OCI-LY7 (cell line): Measurements from ENCODE around the gene DEAF1. TPM values are rescaled to one million over a fixed set of nuclear protein-coding genes. Genes with fewer than 3 reads are reported as not detected.
"Not testable (repeated sequence)": the region's sequence is repeated elsewhere in the genome, so short reads cannot be mapped to it uniquely, and the experiment has no call there.

ENCODE experiments used
- BruUV-seq: library from RNA; stranded (reverse); fragments of 400-500 nt; replicated peaks from 2 replicates; lab custom pipeline; 2021; lab: Mats Ljungman, UMichigan
- CTCF ChIA-PET: fragments of 300-600 bp; sonication (Branson Sonifier 250); formaldehyde crosslinking; loops from one replicate; lab custom pipeline; 2022; ENCODE audit warnings: antibody characterized with exemption; ENCODE audit not compliant: unreplicated experiment; lab: Charles Lee
- POLR2A ChIA-PET: fragments of 300-600 bp; sonication (Branson Sonifier 250); formaldehyde crosslinking; loops from one replicate; lab custom pipeline; 2022; ENCODE audit warnings: antibody characterized with exemption; lab: Charles Lee
- DNase-seq: peaks from one replicate; pipeline ENCODE4 v3.0.0-alpha.2; 2015; ENCODE audit warnings: low spot score
- H2AFZ ChIP-seq: fragments of 200-600 bp; sonication (generic), shearing (Covaris generic); 2 replicates; pipeline ENCODE4 v1.6.1; 2014; ENCODE audit warnings: mild to moderate bottlenecking, antibody characterized with exemption, low read length, moderate library complexity
- H3K27ac ChIP-seq: fragments of 200-600 bp; sonication (generic); 2 replicates; pipeline ENCODE4 v1.5.1; 2014; ENCODE audit warnings: mixed run types, low read depth, mild to moderate bottlenecking, moderate library complexity, low read length, inconsistent platforms; ENCODE audit not compliant: poor library complexity, severe bottlenecking
- H3K36me3 ChIP-seq: fragments of 200-600 bp; sonication (generic); 2 replicates; pipeline ENCODE4 v1.6.1; 2014; ENCODE audit warnings: mild to moderate bottlenecking, antibody characterized with exemption, low read length, moderate library complexity, mixed read lengths; ENCODE audit not compliant: insufficient read depth
- H3K4me1 ChIP-seq: fragments of 200-600 bp; sonication (generic); 2 replicates; pipeline ENCODE4 v1.5.1; 2014; ENCODE audit warnings: mild to moderate bottlenecking, low read length; ENCODE audit not compliant: insufficient read depth, poor library complexity, severe bottlenecking
- H3K4me2 ChIP-seq: fragments of 200-600 bp; sonication (generic); 2 replicates; pipeline ENCODE4 v1.6.1; 2014; ENCODE audit warnings: mild to moderate bottlenecking, low read length
- H3K4me3 ChIP-seq: fragments of 200-600 bp; sonication (generic); 2 replicates; pipeline ENCODE4 v1.5.1; 2014; ENCODE audit warnings: mild to moderate bottlenecking, low read depth, low read length; ENCODE audit not compliant: poor library complexity, severe bottlenecking
- H3K79me2 ChIP-seq: fragments of 200-600 bp; sonication (generic); 2 replicates; pipeline ENCODE4 v1.6.1; 2016; ENCODE audit warnings: low read depth, mild to moderate bottlenecking, low read length, moderate library complexity, mixed read lengths; ENCODE audit not compliant: insufficient read depth
- H3K9me2 ChIP-seq: fragments of 200-600 bp; sonication (generic); 2 replicates; pipeline ENCODE4 v1.6.1; 2016; ENCODE audit warnings: mild to moderate bottlenecking, low read length, mixed read lengths; ENCODE audit not compliant: insufficient read depth
- H3K9me3 ChIP-seq: fragments of 200-600 bp; sonication (generic); 2 replicates; pipeline ENCODE4 v1.6.1; 2014; ENCODE audit warnings: mild to moderate bottlenecking, mixed run types, low read length, mixed read lengths
- H4K20me1 ChIP-seq: fragments of 200-600 bp; sonication (generic); 2 replicates; pipeline ENCODE4 v1.6.1; 2014; ENCODE audit warnings: mild to moderate bottlenecking, antibody characterized with exemption, low read length, moderate library complexity, mixed read lengths; ENCODE audit not compliant: insufficient read depth
- EZH2phosphoT487 ChIP-seq: fragments of 200-600 bp; sonication (generic); IDR thresholded peaks from 2 replicates; pipeline ENCODE4 v1.6.1; 2018; ENCODE audit warnings: low read depth, borderline replicate concordance, mild to moderate bottlenecking, mixed run types, antibody characterized with exemption, low read length, moderate library complexity, mixed read lengths
- intact Hi-C: fragments of 100-400 bp; cut with micrococcal nuclease; formaldehyde crosslinking; loops from one replicate; pipeline ENCODE4 v1.10.0; 2022; ENCODE audit not compliant: unreplicated experiment
- total RNA-seq, 2 experiments: library from RNA; depleted of rRNA in 1 of 2; stranded (reverse); fragments of >200 nt in 1 of 2; shearing (Covaris generic) in 1 of 2; gene quantifications; 2 replicates each; pipeline ENCODE4 v1.2.3, GENCODE V29; 2014 to 2022
- TF ChIP-seq, protein P1 (sequence below): fragments of 200-600 bp; sonication (generic); conservative IDR thresholded peaks from 2 replicates; pipeline ENCODE4 v1.5.1; 2014; ENCODE audit warnings: mild to moderate bottlenecking, antibody characterized with exemption, low read length, moderate library complexity, mixed read lengths

DEAF1 gene
- total RNA-seq, 2 experiments from 2014 or later: 42.7 to 66.2 TPM

GRCh38 chr11:650482-650881 is 44.5 kb downstream of the DEAF1 start:
- no peaks in the 10 kb centered on the region for H3K4me1 ChIP-seq
- H3K36me3 ChIP-seq: peaks cover 59% of the 10 kb centered on the region
- POLR2A ChIA-PET: interaction anchor here (0.6 kb wide), 1 partner anchor 45 kb away, joined by 3 read pairs; the partner anchor contains the start of gene TMEM80
- H3K4me2 ChIP-seq: no peak overlapping the region
- no peak overlapping the region for H3K27ac ChIP-seq
- H3K9me2 ChIP-seq: no peaks in the 10 kb centered on the region
- BruUV-seq: no TSS peak
- H4K20me1 ChIP-seq: no peaks in the 10 kb centered on the region
- H2AFZ ChIP-seq: no peak overlapping the region
- intact Hi-C loops: no loop called here
- no peak overlapping the region for H3K4me3 ChIP-seq
- CTCF ChIA-PET: no interaction called here
- TF ChIP-seq, protein P1, sequence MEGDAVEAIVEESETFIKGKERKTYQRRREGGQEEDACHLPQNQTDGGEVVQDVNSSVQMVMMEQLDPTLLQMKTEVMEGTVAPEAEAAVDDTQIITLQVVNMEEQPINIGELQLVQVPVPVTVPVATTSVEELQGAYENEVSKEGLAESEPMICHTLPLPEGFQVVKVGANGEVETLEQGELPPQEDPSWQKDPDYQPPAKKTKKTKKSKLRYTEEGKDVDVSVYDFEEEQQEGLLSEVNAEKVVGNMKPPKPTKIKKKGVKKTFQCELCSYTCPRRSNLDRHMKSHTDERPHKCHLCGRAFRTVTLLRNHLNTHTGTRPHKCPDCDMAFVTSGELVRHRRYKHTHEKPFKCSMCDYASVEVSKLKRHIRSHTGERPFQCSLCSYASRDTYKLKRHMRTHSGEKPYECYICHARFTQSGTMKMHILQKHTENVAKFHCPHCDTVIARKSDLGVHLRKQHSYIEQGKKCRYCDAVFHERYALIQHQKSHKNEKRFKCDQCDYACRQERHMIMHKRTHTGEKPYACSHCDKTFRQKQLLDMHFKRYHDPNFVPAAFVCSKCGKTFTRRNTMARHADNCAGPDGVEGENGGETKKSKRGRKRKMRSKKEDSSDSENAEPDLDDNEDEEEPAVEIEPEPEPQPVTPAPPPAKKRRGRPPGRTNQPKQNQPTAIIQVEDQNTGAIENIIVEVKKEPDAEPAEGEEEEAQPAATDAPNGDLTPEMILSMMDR: no peak
- no peak for TF ChIP-seq EZH2phosphoT487
- no peaks in the 10 kb centered on the region for H3K79me2 ChIP-seq
- DNase-seq: no peak
- H3K9me3 ChIP-seq: no peaks in the 10 kb centered on the region

- CTCF ChIA-PET, H3K79me2 ChIP-seq, H3K9me3 ChIP-seq, intact Hi-C loops, POLR2A ChIA-PET, DNase-seq, BruUV-seq, H3K4me3 ChIP-seq, H3K27ac ChIP-seq, H3K4me2 ChIP-seq, H3K4me1 ChIP-seq, H3K9me2 ChIP-seq, H4K20me1 ChIP-seq, H2AFZ ChIP-seq: not testable (repeated sequence)
- H3K36me3 ChIP-seq: peaks cover 65% of the 10 kb centered on the region
These were observed 47.3 kb downstream of the DEAF1 start for GRCh38 chr11:647672-648158.

- Histone ChIP-seq H3K4me2 (no peak overlapping the region), H3K79me2 (no peaks in the 10 kb centered on the region), H3K9me3 (no peaks in the 10 kb centered on the region), H2AFZ (no peak overlapping the region), H3K9me2 (no peaks in the 10 kb centered on the region), H3K4me1 (no peaks in the 10 kb centered on the region), H4K20me1 (no peaks in the 10 kb centered on the region), H3K27ac (no peak overlapping the region), H3K36me3 (peaks cover 59% of the 10 kb centered on the region), H3K4me3 (no peak overlapping the region)
- CTCF ChIA-PET: no interaction called here
- DNase-seq: no peak
- BruUV-seq: no TSS peak
- intact Hi-C loops: no loop called here
- TF ChIP-seq EZH2phosphoT487: no peak
- TF ChIP-seq, protein P1: no peak
- POLR2A ChIA-PET: no interaction called here
These were observed 48.8 kb downstream of the DEAF1 start for GRCh38 chr11:646214-646613.
